HG03280 (cell line): ENCODE data around the gene MANBA.
"Not testable (repeated sequence)": the region's sequence is repeated elsewhere in the genome, so short reads cannot be mapped to it uniquely, and the experiment has no call there.

Source experiments
- ATAC-seq: cut with Tn5 transposase; IDR thresholded peaks from one replicate; pipeline ENCODE4 v1.9.1; 2021; ENCODE audit warnings: mild to moderate bottlenecking, moderate library complexity; ENCODE audit not compliant: unreplicated experiment

Gene MANBA

GRCh38 chr4:102725229-102725628, 35.5 kb downstream of the MANBA start:
- no peak for ATAC-seq

GRCh38 chr4:102723511-102723910, 37.3 kb downstream of the MANBA start:
- ATAC-seq: no peak

GRCh38 chr4:102722740-102723139, 38.0 kb downstream of the MANBA start:
- ATAC-seq: no peak

- not testable (repeated sequence) for ATAC-seq
Measured at GRCh38 chr4:102718833-102719575, 41.8 kb downstream of the MANBA start.

GRCh38 chr4:102717448-102718092, 43.2 kb downstream of the MANBA start:
- no peak for ATAC-seq

- no peak for ATAC-seq
Measured at GRCh38 chr4:102715057-102715456, 45.7 kb downstream of the MANBA start.

GRCh38 chr4:102713774-102714173, 47.0 kb downstream of the MANBA start:
- not testable (repeated sequence) for ATAC-seq

GRCh38 chr4:102713096-102713495, 47.7 kb downstream of the MANBA start:
- ATAC-seq: no peak

GRCh38 chr4:102710986-102711385, 49.8 kb downstream of the MANBA start:
- no peak for ATAC-seq

GRCh38 chr4:102709060-102709459, 51.7 kb downstream of the MANBA start:
- not testable (repeated sequence) for ATAC-seq

- no peak for ATAC-seq
Measured at GRCh38 chr4:102707150-102707549, 53.6 kb downstream of the MANBA start.

- ATAC-seq: no peak
Measured at GRCh38 chr4:102705391-102705935, 55.3 kb downstream of the MANBA start.

- no peak for ATAC-seq
Measured at GRCh38 chr4:102696758-102697157, 64.0 kb downstream of the MANBA start.

- ATAC-seq: no peak
Measured at GRCh38 chr4:102694791-102695190, 66.0 kb downstream of the MANBA start.

GRCh38 chr4:102693861-102694260, 66.9 kb downstream of the MANBA start:
- ATAC-seq: no peak

- ATAC-seq: no peak
Measured at GRCh38 chr4:102693262-102693850, 67.4 kb downstream of the MANBA start.

- no peak for ATAC-seq
Measured at GRCh38 chr4:102692474-102692873, 68.3 kb downstream of the MANBA start.

- ATAC-seq: peak; percentile 44
Measured at GRCh38 chr4:102687982-102688433, 72.8 kb downstream of the MANBA start.

- ATAC-seq: peak; percentile 87
Measured at GRCh38 chr4:102687373-102687981, 73.3 kb downstream of the MANBA start.

GRCh38 chr4:102685768-102686167, 75.0 kb downstream of the MANBA start:
- ATAC-seq: no peak

- no peak for ATAC-seq
Measured at GRCh38 chr4:102684610-102685052, 76.1 kb downstream of the MANBA start.
